SU-DHL-6 (cell line): Measurements from ENCODE around the gene FAM210A.

Experiments
- EZH2phosphoT487 ChIP-seq: fragments of 200-600 bp; sonication (generic), shearing (Covaris generic); conservative IDR thresholded peaks from 2 replicates; pipeline ENCODE4 v1.6.1; 2018; ENCODE audit warnings: mild to moderate bottlenecking, antibody characterized with exemption, low read length, moderate library complexity, mixed read lengths
- TF ChIP-seq, protein P1 (sequence below): fragments of 200-600 bp; sonication (generic); IDR thresholded peaks from one replicate; pipeline ENCODE4 v1.5.1; 2017; ENCODE audit warnings: antibody characterized with exemption, mild to moderate bottlenecking, low read length, moderate library complexity; ENCODE audit not compliant: insufficient read depth, poor library complexity, severe bottlenecking

DNA sequence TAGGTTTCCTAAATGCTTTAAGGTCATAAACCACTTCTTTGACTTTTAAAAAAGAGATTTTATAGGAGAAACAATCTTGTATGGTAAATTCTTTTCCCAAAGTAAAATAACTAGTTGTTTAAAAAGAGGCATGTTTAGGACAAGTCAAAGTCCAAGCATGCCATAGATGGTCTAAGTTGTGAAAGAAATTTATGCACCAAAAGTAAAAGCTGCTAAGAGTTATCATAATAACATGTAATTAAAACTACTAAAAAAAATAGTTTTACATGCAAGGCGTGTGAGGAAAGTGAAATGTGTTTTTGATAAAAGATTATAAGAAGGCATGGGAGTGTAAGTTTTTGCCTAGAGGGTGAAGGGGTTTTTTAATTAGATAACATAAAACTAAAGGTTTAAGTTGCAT, 22.5 kb downstream of the FAM210A start:
- TF ChIP-seq, protein P1, sequence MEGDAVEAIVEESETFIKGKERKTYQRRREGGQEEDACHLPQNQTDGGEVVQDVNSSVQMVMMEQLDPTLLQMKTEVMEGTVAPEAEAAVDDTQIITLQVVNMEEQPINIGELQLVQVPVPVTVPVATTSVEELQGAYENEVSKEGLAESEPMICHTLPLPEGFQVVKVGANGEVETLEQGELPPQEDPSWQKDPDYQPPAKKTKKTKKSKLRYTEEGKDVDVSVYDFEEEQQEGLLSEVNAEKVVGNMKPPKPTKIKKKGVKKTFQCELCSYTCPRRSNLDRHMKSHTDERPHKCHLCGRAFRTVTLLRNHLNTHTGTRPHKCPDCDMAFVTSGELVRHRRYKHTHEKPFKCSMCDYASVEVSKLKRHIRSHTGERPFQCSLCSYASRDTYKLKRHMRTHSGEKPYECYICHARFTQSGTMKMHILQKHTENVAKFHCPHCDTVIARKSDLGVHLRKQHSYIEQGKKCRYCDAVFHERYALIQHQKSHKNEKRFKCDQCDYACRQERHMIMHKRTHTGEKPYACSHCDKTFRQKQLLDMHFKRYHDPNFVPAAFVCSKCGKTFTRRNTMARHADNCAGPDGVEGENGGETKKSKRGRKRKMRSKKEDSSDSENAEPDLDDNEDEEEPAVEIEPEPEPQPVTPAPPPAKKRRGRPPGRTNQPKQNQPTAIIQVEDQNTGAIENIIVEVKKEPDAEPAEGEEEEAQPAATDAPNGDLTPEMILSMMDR = no peak
- no peak for TF ChIP-seq EZH2phosphoT487
